ENCODE measurements around the gene ROBO1.

GRCh38 chr3:78894787-78895186 lies 873.0 kb downstream of the ROBO1 start:
- TF ChIP-seq EZH2 (IDR thresholded peaks at IDR 0.05) = no peak
- TF ChIP-seq POLR2AphosphoS5 (IDR thresholded peaks at IDR 0.05; ENCODE audit: borderline replicate concordance, low read depth, low read length) = no peak

Measured in SK-N-MC (cell line).